ENCODE measurements around the gene MMP28. TPM values are rescaled to one million over a fixed set of nuclear protein-coding genes. Genes with fewer than 3 reads are reported as not detected.
A peak's percentile ranks its signal among the peaks of the same experiment; 100 is the strongest.

MMP28 gene
- total and polyA plus RNA-seq, 8 donors, result 0.20 to 3.8 (median 0.99) TPM

DNA sequence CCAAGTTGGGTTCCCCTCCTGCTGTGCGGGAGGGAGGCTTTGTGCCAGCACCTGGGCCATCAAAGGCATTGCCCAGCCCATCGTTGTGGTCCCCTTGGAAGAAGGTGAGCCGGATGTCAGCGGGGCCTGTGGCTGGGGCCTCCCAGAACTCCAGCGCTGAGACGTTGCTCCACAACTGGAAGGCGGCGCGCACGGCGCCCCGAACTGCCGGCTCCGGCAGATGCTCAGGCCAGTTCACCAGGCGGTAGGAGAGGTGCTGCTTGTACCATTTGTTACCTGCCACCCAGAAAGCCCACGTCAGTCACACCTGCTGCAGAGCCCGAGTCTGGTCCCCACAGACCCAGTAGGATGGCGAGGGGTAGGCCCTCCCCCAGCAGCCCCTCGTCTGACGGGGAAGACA, 22.3 kb downstream of the MMP28 start:
- FAIRE-seq (no peak), DNase-seq (peak in 1 of 6 donors; percentile 41), ATAC-seq (no peak)
- Histone ChIP-seq H3K4me3 (no peak overlapping the region), H3K4me1 (no peaks in the 10 kb centered on the region), H3K27ac (no peak overlapping the region), H3K36me3 (no peaks in the 10 kb centered on the region), H3K9me3 (no peaks in the 10 kb centered on the region), H3K27me3 (no peaks in the 10 kb centered on the region)
- 86% methylated on average over 19 to 20 of the region's 20 CpGs for WGBS, 2 donors
- TF ChIP-seq, protein P1, sequence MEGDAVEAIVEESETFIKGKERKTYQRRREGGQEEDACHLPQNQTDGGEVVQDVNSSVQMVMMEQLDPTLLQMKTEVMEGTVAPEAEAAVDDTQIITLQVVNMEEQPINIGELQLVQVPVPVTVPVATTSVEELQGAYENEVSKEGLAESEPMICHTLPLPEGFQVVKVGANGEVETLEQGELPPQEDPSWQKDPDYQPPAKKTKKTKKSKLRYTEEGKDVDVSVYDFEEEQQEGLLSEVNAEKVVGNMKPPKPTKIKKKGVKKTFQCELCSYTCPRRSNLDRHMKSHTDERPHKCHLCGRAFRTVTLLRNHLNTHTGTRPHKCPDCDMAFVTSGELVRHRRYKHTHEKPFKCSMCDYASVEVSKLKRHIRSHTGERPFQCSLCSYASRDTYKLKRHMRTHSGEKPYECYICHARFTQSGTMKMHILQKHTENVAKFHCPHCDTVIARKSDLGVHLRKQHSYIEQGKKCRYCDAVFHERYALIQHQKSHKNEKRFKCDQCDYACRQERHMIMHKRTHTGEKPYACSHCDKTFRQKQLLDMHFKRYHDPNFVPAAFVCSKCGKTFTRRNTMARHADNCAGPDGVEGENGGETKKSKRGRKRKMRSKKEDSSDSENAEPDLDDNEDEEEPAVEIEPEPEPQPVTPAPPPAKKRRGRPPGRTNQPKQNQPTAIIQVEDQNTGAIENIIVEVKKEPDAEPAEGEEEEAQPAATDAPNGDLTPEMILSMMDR (IDR thresholded peaks at IDR 0.05), result no peak
- intact Hi-C loops (cut with DNase I), result no loop called here

DNA sequence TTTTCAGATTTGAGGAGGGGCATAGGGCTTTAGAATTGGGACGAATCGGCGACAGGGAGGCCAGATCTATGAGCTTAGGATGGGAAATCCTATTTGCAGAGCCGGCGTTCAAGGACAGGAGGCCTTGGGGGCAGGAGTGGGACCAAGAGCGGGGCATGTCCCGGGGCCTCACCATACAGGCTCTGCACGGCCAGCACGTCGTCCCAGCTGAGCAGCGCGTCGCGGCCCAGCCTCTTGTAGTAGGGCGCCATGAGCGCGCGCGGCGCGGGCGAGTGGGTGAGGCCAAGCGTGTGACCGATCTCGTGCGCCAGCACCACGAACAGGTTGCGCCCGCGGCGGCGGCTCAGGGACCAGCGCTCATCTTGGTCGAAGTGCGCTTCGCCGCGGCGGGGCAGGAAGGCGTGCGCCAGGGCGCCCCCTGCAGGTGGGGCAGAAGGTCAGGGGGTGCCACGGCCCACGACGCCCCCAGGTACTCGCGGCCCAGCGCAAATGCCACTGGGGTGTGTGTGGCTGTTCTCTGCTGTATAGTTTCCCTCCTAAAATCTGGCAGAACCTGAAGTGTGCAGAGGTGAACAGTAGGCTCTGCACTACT, 25.4 kb downstream of the MMP28 start:
- no peak for FAIRE-seq
- TF ChIP-seq, protein P1 (IDR thresholded peaks at IDR 0.05), result no peak

DNA sequence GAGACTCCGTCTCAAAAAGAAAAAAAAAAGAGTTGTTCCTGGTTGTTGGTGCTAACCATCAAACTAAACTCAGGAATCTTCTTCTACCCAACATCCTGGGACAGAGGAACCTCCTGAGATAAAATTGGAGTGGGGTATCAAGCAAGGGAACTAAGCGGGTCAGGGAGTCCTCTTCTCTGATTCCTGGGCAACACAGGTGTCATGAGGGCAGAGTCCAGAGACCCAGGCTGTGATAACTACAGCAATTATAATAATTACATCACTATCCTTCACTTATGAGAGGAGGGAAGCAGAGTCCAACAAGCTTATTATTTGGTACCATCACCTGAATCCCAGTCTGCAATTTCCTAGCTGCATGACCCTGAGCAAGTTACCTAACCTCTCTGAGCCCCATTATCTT, 26.6 kb downstream of the MMP28 start:
- Histone ChIP-seq H3K27me3 (no peaks in the 10 kb centered on the region), H3K4me1 (no peaks in the 10 kb centered on the region), H3K4me3 (no peak overlapping the region), H3K36me3 (no peaks in the 10 kb centered on the region), H3K9me3 (no peaks in the 10 kb centered on the region), H3K27ac (no peak overlapping the region)
- DNase-seq, result no peak
- ATAC-seq, result no peak
- TF ChIP-seq, protein P1 (IDR thresholded peaks at IDR 0.05), result no peak
- FAIRE-seq, result no peak
- intact Hi-C loops (cut with DNase I), result loop anchor here in 2 of 3 donors (5.0 kb wide), 1 partner anchor 34 kb away; no protein-coding TSS in a partner anchor
- WGBS, 2 donors, result 82 to 87% methylated on average over 2 of the region's 2 CpGs

More for the DNA sequence above, 25.4 kb downstream of the MMP28 start:
- no peak for ATAC-seq
- Histone ChIP-seq H3K4me3 (no peak overlapping the region), H3K27me3 (no peaks in the 10 kb centered on the region), H3K4me1 (no peaks in the 10 kb centered on the region), H3K9me3 (no peaks in the 10 kb centered on the region), H3K36me3 (no peaks in the 10 kb centered on the region), H3K27ac (no peak overlapping the region)
- intact Hi-C loops (cut with DNase I), result loop anchor here in 2 of 3 donors (5.0 kb wide), 1 partner anchor 32 kb away; no protein-coding TSS in a partner anchor
- DNase-seq, result peak in 2 of 6 donors; percentile 28 to 51
- 84 to 89% methylated on average over 45 to 48 of the region's 48 CpGs for WGBS, 2 donors

DNA sequence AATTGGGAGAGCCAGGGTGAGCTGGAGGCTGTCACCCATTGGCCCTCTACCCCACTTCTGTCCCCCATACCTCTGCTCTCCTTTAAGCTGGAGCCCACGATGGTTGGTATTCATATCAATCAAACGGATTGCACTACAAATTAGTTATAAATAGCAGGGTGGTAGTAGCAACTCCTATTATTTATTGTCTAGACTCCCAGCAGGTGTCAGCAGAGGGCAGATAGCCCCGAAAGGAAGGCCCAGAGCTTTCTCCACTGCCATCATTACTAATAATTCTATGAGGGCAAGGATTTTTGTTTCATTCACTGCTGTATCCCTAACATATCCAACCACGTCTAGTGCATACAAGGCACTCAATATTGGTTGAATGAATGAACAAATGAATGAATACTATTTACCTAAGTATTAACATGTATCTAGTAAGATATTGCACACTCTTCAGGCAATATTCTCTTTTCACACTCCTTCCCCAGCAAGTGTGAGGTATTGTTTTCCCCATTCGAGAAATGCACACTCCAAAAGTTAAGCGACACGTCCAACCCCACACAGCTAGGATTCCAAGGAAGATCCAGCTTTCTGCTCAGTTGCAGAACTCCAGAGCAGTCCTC, 28.4 kb downstream of the MMP28 start:
- Histone ChIP-seq H3K9me3 (no peaks in the 10 kb centered on the region), H3K36me3 (no peaks in the 10 kb centered on the region), H3K4me1 (no peaks in the 10 kb centered on the region), H3K27me3 (no peaks in the 10 kb centered on the region), H3K4me3 (no peak overlapping the region), H3K27ac (no peak overlapping the region)
- FAIRE-seq (no peak), ATAC-seq (peak in 3 of 4 donors; percentile 20 to 29 (median 26)), DNase-seq (peak in 1 of 6 donors; percentile 49)
- WGBS, 2 donors, result 23 to 33% methylated on average over 7 of the region's 7 CpGs
- intact Hi-C loops (cut with DNase I), result loop anchor here in 2 of 3 donors (5.0 kb wide), 1 partner anchor 35 kb away; no protein-coding TSS in a partner anchor
- TF ChIP-seq, protein P1 (IDR thresholded peaks at IDR 0.05), result peak in 3 of 4 donors; percentile 17 to 42 (median 38)

DNA sequence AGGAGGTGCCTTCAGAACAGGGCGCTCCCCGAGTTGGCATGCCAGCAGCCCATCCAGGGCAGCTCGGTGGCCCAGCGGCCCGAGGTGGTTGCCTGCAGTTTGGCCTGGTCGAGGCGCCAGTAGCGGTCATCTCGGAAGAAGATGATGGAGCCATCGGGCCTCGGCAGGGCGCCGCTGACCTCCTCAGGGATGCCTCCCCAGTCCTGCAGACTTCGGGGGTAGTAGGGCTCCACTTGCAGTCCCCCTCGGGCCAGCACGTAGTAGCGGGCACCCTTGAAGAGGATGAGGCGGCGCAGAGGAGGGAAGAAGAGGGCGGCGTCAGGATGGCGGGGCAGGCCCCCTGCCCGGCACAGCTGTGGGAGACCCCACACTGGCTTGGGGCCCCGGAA, 29.0 kb downstream of the MMP28 start:
- FAIRE-seq (no peak), DNase-seq (peak in 1 of 6 donors; percentile 62), ATAC-seq (no peak)
- intact Hi-C loops (cut with DNase I), result loop anchor here in 2 of 3 donors (5.0 kb wide), 1 partner anchor 36 kb away; no protein-coding TSS in a partner anchor
- WGBS, 2 donors, result 76 to 81% methylated on average over 23 to 24 of the region's 24 CpGs
- Histone ChIP-seq H3K9me3 (no peaks in the 10 kb centered on the region), H3K4me1 (no peaks in the 10 kb centered on the region), H3K4me3 (no peak overlapping the region), H3K27ac (no peak overlapping the region), H3K27me3 (no peaks in the 10 kb centered on the region), H3K36me3 (no peaks in the 10 kb centered on the region)
- TF ChIP-seq, protein P1 (IDR thresholded peaks at IDR 0.05), result no peak
